Stimulated activated CD4-positive, alpha-beta T cell treated with anti-CD3 and anti-CD28 coated beads, Interleukin-1b, Interleukin-23, amount 100 ng/mL, for 48 hours (primary cell): ENCODE measurements around the gene CDT1.

Experiments
- DNase-seq: peaks from one replicate; pipeline ENCODE4 v3.0.0-alpha.2; 2020

CDT1 gene

DNA sequence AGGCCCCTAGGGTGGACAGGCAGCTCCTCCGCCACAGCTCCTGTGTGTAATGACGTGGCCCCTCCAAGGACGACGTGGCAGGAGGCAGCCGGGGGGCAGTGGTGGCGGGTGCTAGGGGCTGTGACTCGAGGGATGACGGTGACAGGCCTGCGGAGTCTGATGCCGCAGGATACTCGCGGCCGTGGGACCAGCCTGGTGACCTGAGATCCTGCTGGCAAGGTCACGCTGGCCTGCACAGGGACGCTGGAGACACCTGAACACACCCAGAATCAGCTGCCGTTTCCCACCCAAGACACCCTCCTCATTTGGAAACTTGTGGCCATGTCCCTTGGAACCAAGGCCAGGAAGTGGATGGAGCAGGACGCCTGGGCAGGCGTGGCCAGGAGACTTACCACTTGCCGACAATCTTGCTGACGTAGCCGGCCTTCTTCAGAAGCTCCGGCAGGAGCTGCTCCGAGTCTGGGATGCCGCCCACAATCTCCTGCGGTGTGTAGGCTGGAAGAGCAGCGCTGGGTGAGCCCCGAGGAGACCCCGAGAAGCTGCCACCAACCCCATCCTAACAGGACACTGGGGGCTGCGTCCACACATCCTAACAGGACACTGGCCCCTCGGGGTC, 37.1 kb downstream of the CDT1 start:
- DNase-seq = no peak

DNA sequence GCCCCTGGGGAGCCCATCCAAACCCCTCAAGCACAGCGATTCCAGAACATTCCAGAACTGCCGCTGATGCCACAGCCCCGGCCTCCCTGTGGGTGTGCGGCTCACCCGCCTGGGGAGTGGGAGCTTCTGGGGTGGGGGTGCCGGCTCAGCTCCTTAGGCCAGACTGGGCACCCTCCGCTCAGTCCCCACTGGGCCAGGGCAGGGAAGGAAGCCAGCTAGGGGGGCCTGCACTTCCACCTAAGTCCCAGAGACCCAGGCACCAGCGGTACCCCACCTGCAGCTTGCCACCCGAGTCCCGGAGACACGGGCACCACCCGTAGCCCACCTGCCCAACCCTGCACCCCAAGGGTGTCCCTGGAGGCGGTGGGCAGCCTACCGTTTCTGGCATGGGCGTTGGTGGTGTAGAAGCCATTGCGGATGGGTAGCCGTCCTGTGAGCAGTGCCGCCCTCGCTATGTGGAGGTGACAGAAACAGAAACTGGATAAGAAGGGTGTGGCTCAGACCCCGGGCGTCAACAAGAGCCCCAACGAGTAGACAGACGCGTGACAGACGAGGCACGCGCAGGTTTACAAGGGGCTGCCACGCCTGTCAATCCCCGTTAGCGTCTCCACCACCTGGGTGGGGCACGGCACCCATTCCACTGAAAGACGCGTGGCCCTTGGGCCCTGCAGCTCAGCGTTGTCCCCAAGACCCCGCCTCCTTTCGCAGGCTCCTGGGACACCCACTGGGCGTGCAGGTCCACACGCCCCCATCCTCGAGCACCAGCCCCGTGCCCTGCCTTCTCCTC, 38.1 kb downstream of the CDT1 start:
- DNase-seq = no peak

DNA sequence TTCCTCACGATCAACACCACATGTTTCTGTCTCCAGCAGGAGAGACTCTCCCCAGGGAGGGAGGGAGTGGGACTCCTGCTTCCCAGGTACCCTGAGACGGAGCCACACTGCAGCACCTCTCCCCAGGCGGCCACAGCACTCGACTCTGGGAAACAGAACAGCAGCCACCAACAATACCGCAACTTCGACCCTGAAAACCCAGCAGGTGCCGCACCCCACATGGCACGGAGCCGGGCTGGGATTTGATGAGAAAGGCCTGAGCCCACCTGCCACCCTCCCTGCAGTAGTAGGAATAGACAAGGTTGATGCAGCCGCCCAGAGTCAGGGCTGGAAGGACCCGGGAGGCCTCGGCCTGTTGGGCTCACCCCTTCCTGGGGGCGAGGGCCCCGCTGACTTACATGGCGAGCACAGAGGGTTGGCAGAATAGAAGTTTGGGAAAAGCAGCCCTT, 38.7 kb downstream of the CDT1 start:
- no peak for DNase-seq

DNA sequence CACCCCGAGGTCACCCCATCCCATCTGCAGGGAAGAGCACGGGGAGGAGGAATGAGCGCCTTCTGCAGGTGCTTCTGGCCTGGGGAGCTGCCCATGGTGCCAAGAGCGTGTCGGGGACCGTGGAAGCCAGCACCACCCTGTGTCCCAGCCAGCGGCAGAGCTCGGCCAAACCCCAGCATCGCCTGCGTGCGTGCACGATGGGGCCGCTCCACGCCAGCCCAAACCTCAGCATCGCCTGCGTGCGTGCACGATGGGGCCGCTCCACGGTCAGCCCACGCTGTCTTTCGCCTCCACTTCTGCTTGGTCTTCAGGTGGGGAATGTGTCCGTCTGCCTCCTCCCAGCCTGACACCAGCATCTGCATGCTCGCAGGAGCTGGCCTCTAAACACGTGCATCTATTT, 39.2 kb downstream of the CDT1 start:
- DNase-seq = no peak

DNA sequence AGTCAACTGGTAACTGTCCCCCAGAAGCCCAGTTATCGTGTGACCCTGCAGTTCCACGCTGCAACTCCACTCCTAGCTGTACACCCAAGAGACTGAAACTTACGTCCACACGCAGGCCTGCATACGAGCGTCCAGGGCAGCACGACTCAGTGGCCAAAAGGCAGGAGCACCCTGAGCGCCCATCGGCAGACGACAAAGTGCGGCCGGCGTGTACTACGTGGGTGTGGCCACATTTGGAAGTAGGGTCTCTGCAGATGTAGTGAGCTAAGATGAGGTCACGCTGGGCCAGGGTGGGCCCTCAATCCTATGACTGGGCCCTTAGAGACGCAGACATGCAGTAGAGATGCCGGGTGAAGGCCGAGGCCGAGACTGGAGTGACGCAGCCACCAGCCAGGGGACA, 39.7 kb downstream of the CDT1 start:
- DNase-seq = no peak

DNA sequence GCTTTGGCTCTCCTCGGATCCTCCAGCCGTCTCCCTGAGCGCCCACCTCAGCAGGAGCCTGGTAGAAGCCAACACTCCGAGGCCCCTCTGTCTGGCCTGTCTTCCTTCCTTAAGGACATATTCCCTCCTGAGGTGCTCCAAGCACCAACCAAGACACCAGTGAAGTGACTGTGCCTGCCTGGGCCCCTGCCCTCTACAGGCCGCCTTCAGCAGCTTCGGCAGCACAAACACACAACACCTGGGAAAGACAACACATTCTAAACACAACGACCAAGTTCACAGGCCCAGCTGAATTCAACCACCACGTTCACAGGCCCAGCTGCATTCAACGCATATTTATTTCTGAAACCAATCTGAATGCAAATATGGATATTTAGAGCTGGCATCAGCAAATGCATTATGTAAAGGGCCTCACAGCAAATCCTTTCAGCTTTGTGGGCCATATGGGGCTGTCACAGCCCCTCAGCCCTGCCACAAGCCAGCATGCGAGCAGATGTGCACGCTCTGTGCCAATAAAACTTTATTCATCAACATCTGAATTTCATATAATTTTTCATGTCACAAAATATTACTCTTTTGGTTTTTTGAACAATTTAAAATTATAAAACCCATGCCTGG, 40.9 kb downstream of the CDT1 start:
- DNase-seq = no peak

DNA sequence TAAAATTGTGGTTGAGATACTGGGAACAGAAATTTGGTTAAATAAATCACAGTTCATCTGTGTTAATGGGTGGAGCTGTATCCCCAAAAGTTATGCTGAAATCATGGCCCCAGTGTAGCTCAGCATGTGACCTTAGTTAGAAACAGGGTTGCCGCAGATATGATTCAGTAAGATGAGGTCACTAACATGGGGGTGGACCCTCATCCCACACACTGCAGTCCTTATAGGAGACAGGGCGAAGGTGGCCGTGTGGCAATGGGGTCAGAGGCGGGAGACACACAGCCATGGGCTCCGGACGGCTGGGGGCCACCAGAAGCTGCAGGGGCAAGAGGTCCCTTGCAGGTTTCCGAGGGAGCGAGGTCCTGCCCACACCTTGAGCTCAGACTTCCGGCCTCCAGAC, 42.5 kb downstream of the CDT1 start:
- no peak for DNase-seq

DNA sequence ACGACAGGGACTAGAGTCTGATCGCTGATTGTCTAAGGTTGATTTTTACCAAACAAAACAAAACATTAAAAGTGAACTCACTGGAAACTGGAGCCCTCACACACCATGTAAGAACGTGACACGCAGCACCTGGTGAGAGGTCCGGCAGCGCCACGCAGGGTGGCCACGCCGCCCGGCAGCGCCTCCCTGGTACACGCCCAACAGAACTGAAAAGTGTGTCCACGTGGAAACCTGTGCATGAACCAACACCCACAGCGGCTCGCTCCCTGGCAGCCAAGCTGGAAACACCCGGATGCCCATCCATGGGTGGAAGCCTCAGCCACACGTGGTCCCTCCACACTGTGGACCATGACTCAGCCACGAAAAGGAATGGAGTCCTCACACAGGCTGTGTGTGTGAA, 44.1 kb downstream of the CDT1 start:
- no peak for DNase-seq

DNA sequence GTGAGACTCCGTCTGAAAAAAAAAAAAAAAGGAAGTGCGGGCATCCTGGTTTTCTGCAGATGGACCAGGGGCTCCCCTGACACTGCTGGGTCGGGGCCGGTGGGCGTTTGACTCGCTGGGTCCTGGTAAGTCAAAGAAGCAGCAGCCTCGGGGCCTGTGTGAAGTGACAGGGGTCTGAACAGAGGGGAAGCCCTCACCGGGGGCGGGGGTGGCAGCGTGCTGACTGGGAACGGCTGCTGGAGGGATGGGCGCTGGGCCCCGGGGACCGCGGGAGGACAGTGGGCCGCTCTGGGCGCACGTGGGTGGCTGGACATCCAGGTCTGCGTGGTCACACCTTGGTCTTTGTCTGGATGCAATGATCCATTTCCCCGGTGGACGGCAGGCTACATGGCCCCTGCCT, 45.0 kb downstream of the CDT1 start:
- DNase-seq = no peak

DNA sequence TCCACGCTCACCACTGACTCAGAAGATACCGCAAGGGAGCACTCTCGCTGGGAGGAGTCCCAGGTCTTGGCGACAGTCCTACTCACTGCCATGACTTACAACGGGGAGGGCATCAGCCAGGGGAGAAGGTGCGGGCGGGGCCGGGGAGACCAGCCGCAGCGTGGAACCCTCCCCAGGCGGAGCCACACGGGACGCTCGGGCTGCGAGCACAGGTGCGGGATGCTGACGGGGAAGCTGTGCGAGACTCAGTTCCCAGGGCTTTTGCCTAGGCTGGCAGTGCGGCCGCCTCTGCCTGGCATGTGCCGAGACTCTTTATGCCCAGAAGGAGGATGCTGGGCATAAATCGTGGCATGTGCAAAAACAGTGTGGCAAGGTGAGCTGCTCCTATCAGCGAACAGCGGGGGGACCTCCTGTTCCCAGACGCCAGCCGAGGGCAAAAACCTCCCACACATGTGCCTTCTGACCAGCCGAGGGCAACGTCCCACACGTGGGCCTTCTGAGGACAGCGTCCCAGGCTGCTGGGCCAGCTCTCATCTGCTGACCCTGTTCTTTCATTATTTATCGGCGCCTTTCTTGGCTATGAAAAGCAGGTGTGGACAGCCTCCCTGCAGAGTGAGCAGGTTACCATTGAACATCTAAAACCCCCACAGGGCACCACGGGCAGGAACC, 47.1 kb downstream of the CDT1 start:
- DNase-seq = no peak

DNA sequence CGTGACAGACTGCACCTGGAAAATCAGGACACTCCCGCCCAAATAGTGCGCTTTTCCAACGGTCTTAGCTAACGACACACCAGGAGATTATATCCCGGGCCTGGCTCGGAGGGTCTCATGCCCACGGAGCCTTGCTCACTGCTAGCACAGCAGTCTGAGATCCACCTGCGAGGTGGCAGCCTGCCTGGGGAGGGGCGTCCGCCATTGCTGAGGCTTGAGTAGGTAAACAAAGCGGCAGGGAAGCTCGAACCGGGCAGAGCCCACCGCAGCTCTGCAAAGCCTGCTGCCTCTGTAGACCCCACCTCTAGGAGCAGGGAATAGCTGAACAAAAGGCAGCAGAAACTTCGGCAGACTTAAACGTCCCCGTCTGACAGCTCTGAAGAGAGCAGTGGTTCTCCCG, 48.0 kb downstream of the CDT1 start:
- no peak for DNase-seq

DNA sequence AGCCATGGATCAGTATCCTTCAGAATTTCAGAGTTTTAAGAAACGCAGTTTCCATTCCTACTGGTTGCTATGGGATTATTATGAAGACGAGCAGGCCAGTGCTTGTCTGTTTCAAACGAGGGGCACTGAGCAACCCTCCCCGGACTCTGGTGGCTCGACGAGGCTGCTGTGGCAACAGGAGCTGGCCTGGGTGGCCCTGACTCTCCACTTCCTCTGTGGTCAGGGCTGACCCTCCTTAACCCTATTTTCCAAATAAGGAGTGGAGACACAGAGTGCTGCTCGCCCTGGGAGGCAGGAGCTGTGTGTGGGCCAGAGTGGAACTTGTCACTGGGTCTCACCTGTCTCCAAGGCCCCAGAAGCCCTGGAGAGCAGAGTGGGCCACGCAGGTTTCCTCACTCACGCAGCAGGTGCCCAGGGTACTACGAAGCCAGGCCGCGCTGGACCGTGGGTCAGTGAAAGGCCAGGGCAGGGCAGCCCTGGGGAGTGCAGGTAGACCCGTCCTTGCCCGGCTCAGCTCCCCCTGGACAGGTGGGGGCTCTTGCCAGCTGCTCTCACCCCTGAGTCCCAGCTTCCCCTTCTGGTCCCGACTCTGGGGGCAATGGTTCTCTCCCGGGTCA, 49.8 kb downstream of the CDT1 start:
- no peak for DNase-seq

DNA sequence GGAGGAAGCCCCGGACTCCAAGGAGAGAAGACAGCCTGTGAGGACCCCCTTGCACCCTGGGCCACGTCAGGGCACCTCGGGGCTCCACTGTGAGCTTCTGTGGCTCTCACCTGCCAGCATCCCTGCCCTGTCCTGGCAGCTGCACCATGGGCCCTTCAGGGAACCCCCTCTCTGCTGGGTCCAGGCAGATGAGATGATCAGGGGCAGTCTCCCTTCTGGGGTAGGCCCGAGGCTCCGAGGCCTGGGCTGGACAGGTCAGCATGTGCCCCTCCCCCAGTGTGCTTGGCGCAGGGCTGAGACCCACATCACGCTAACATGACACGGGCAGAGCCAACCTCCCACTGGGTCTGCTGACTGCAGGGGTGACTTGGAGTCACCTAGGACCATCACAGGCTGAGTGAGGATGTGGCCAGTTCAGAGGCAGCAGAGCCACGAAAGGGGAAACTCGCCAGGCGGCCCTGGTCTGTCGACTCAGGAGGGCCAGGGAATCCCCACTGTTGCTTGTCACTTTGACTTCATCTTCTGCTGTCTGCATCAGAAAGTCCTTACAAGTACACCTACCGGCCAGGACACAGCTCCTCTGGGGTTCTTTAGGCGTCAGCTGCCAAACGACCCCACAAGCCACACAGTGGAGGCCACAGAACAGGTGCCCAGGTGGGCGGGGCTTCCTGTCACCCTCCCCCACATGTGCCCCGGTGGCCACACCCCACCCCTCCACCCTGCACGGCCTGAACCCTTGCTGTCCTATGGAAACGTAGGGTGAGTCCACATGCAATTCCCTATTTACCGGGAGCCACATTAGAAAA, 50.9 kb downstream of the CDT1 start:
- no peak for DNase-seq

DNA sequence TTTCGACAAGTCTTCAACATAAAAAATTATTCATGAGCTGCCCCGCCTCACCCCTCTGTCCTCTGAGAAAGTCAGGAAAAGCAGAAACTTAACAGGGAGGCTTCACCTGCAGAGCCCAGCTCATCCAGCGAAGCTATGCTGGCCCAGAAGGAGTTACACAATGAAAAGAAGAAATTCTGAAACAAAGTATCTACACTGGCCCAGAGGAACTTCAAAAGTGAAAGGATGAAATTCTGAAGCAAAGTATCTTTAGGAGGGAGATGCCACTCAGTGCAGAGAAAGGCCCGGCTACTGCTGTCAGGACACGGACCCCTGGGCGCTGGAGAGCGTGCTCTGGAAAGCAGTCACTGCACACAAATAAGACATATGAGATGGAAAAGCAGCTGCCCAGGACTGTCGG, 51.6 kb downstream of the CDT1 start:
- DNase-seq = no peak

DNA sequence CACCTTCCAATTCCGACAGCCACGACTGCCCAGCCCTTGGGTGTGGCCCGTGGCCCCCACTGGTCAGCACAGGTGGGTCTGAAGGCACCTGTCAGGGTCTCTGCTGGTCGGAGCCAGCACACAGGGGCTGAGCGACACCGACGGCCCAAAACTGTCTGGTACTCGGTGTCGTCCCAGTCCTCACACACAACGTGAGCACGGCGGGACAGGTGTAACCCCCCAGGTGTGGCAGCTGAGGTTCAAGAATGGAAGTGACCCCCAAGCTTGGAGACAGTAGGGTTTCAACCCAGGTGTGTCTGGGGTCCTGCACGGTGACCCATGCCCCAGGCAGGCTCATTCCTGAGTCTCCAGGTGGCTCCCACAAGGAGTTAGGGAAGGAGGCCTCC, 52.1 kb downstream of the CDT1 start:
- DNase-seq = no peak

DNA sequence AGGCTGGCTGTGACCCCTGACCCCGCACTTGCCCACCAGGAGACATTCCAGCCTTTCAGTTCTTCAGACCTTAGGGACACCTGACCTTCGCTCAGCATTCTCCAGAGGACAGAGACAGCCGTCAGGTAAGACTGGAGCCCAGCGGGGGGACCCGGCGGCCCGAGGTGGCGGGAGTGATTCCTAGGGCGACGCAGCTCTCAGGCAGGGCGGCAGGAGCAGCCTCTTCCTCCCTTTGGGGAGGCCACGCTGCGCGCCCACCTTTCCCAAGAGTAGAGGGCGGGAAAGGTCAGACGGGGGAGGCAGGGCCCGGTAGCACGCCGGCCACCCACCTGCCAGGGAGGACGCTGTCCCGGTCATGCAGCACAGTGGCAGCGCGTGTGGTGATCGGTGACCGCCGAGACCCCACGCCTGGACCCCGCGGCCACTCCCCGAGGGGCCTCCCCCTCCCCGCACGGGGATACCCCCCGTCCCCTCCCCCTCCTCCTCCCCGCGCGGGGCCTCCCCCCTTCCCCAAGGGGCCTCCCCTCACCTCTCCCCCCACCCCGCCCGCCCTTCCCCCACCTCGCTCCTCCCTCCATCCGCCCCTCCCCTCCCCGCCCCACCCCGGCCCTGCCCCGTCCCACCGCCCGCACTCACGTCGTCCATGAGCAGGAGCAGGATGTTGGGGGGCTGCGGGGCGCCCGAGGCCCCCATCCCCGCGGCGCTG, 52.7 kb downstream of the CDT1 start:
- DNase-seq = peak; percentile 11

DNA sequence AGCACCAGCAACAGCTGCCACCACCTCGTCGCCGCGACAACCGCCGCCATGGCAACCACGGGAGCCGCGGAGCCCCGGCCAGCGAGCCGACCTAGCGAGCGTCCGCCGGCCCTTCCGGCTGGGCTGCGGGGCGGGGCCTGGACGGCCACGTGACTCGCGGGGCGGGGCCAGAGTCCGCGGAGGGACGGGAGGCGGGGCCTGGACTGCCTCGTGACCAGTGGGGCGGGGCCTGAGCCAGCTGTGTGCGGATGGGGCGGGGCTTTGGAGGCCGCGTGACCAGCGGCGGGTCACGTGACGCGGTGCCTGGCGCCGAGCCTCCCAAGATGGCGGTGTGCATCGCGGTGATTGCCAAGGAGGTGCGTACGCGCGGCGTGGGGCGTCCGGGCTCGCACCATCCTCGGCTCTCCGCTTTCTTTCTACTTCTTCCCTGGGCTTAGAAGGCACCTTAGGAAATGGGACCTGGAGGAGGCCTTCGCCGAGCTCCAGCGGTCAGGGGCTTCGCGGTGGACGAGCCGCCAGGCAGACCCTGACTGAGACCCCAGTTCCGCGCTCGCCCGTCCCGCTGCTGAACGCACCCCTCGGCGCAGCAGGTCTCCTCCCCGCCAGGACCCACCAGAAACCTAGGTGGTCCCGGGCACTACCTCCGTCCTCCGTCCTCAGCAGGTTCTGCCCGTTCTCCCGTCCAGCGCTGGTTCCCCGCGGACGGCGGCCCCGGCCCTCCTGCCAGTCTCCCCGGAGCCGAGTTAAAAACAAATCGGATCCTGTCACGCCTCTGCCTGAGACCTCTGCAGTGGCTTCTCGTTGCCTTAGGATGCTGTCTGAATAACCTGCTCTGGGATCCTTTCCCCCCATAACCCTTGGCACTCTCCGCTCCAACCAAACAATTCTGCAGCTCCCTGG, 53.5 kb downstream of the CDT1 start, which contains the start of the genes GALNS and TRAPPC2L:
TSS of gene GALNS (minus strand) at position 120 of the 900 bp plus-strand sequence. CDS start at position 50, 70 bp downstream.
TSS of gene TRAPPC2L (plus strand) at position 300 of the 900 bp plus-strand sequence. CDS start at position 324, 24 bp downstream.
- DNase-seq = peak; percentile 99

DNA sequence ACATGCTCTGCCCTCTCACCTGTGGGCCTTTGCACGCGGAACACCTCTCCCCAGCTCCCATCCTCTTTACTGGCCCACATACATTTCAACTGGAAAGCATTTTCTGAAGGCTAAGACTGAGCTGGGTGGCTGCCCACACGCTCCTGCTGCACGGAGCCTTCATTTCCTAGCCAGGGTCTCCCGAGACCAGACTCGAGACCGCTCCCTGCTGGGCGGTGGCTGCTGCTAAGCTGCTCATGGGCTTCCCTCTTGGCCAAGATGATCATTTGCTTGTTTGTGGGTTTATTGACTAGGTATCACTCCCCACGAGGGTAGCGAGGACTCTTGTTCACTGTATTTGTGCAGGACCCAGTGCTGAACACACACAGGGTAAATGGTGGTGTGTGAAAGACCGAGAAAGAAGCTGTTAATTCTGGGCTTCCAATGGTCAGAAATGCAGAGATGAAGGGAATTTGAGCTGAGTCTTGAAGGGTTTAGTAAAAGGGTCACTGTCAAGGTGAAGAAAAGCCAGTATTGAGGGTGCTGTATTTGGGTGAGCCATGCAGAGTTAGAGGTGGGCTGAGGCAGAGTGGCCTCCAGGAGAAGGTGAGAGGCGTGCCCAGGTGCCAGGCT, 54.2 kb downstream of the CDT1 start:
- peak; percentile 74 for DNase-seq
